Pancreas (tissue), 10 donors: ENCODE results near the gene SPINK5. TPM values are rescaled to one million over a fixed set of nuclear protein-coding genes. Genes with fewer than 3 reads are reported as not detected.

Experiments
- ATAC-seq, 4 donors: fragments of 200-7000 bp; cut with Tn5 transposase; one replicate each; pipeline versions ENCODE4 v1.8.0 to v1.9.1; 2020; ENCODE audit warnings: mild to moderate bottlenecking in 4 of 4, moderate library complexity in 4 of 4
- DNase-seq, 6 donors: peaks; one replicate each; pipeline ENCODE4 v3.0.0-alpha.2; 2020
- FAIRE-seq: peaks from 2 replicates; lab custom pipeline; 2012; peaks lifted over from hg19 to GRCh38; lab: Jason Lieb, UNC
- H3K27ac ChIP-seq, 4 donors: fragments of 200-600 bp; sonication (generic); 1 replicate in 3 of 4; 2 replicates in 1 of 4; pipeline versions ENCODE4 v1.5.0 to v1.8.0; 2020
- H3K27me3 ChIP-seq, 4 donors: fragments of 200-600 bp; one replicate each; pipeline ENCODE4 v1.8.0; 2021
- H3K36me3 ChIP-seq, 3 donors: fragments of 200-600 bp; sonication (generic) in 1 of 3; one replicate each; pipeline versions ENCODE4 v1.5.0 to v1.8.0; 2020 to 2021
- H3K4me1 ChIP-seq, 3 donors: fragments of 200-600 bp; one replicate each; pipeline ENCODE4 v1.8.0; 2021
- H3K4me3 ChIP-seq, 4 donors: fragments of 200-600 bp; sonication (generic) in 2 of 4; one replicate each; pipeline versions ENCODE4 v1.5.0 to v1.8.0; 2020 to 2021
- H3K9me3 ChIP-seq, 4 donors: fragments of 200-600 bp; one replicate each; pipeline ENCODE4 v1.8.0; 2021
- WGBS, 2 donors: extraction: QIAGEN DNeasy Blood & Tissue Kit; methylation state at CpG; one replicate each; pipeline ENCODE4 v1.1.7; 2013; 5-methylcytosine and 5-hydroxymethylcytosine counted together
- intact Hi-C, 3 donors: fragments of 100-400 bp; cut with DNase I; formaldehyde crosslinking; loops; one replicate each; pipeline versions ENCODE4 v1.11.1 to v1.14.2; 2022
- polyA plus RNA-seq, 2 donors: library from polyadenylated mRNA; stranded (reverse); fragments of 200-250 nt; gene quantifications; one replicate each; pipeline ENCODE4 v1.2.3, GENCODE V29; 2013
- total RNA-seq, 6 donors: library from RNA; stranded (reverse); fragmentation: NEBNext Ultra II Directional in 4 of 6; extraction: Animal tissue kit (Norgen Biotek cat#: 25700) in 4 of 6; gene quantifications; one replicate each; pipeline versions ENCODE4 v1.2.1 to v1.2.4, GENCODE V29; 2021 to 2023
- TF ChIP-seq, protein P1 (sequence below), 4 donors: fragments of 200-600 bp; sonication (generic) in 3 of 4; IDR thresholded peaks; one replicate each; pipeline versions ENCODE4 v1.5.0 to v1.8.0; 2021; ENCODE audit warnings: antibody characterized with exemption in 4 of 4
- donor health status: healthy with polysubstance abuse.
- donor health status: DM: no; HTN: no; CAD: no; lungs with moderate emphysema.
- donor health status: DM: no; HTN: no; CAD: no.
- donor health status: control.
- donor health status: control.
- donor health status: Bipolar disorder and iron deficiency.
- donor health status: DM: yes; HTN: yes; CAD: no.
- donor health status: DM: no; HTN: no; CAD: no.
- donor health status: DM: no; HTN: no; CAD: no.
- donor health status: DM: yes; HTN: yes; CAD: no.

The SPINK5 gene
- total and polyA plus RNA-seq, 8 donors: 0.17 to 0.31 (median 0.23) TPM; not detected in 2

GRCh38 chr5:148090146-148090772 lies 26.5 kb downstream of the SPINK5 start:
- H3K4me1 ChIP-seq: peaks cover 0 to 11% (median 6%) of the 10 kb centered on the region in 3 donors
- intact Hi-C loops: no loop called here
- no peak for DNase-seq
- no peak for FAIRE-seq
- H3K9me3 ChIP-seq: no peaks in the 10 kb centered on the region
- no peaks in the 10 kb centered on the region for H3K27me3 ChIP-seq
- no peak overlapping the region for H3K27ac ChIP-seq
- no peak overlapping the region for H3K4me3 ChIP-seq
- TF ChIP-seq, protein P1, sequence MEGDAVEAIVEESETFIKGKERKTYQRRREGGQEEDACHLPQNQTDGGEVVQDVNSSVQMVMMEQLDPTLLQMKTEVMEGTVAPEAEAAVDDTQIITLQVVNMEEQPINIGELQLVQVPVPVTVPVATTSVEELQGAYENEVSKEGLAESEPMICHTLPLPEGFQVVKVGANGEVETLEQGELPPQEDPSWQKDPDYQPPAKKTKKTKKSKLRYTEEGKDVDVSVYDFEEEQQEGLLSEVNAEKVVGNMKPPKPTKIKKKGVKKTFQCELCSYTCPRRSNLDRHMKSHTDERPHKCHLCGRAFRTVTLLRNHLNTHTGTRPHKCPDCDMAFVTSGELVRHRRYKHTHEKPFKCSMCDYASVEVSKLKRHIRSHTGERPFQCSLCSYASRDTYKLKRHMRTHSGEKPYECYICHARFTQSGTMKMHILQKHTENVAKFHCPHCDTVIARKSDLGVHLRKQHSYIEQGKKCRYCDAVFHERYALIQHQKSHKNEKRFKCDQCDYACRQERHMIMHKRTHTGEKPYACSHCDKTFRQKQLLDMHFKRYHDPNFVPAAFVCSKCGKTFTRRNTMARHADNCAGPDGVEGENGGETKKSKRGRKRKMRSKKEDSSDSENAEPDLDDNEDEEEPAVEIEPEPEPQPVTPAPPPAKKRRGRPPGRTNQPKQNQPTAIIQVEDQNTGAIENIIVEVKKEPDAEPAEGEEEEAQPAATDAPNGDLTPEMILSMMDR (IDR thresholded peaks at IDR 0.05): no peak
- ATAC-seq: peak in 2 of 4 donors; percentile 39 to 52
- no peaks in the 10 kb centered on the region for H3K36me3 ChIP-seq
- WGBS, 2 donors: 9 to 11% methylated on average over 5 of the region's 5 CpGs

GRCh38 chr5:148090773-148091250 lies 27.0 kb downstream of the SPINK5 start:
- H3K9me3 ChIP-seq: no peaks in the 10 kb centered on the region
- WGBS, 2 donors: 48 to 56% methylated on average over 7 of the region's 7 CpGs
- intact Hi-C loops: no loop called here
- DNase-seq: no peak
- no peak for FAIRE-seq
- peaks cover 0 to 11% (median 6%) of the 10 kb centered on the region in 3 donors for H3K4me1 ChIP-seq
- H3K27ac ChIP-seq: no peak overlapping the region
- TF ChIP-seq, protein P1 (IDR thresholded peaks at IDR 0.05): no peak
- no peak overlapping the region for H3K4me3 ChIP-seq
- no peaks in the 10 kb centered on the region for H3K36me3 ChIP-seq
- H3K27me3 ChIP-seq: no peaks in the 10 kb centered on the region
- ATAC-seq: peak in 2 of 4 donors; percentile 19 to 46

- WGBS, 2 donors: 78 to 86% methylated on average over 4 of the region's 4 CpGs
- TF ChIP-seq, protein P1 (IDR thresholded peaks at IDR 0.05): no peak
- DNase-seq (no peak), ATAC-seq (no peak), FAIRE-seq (no peak)
- Histone ChIP-seq H3K27ac (no peak overlapping the region), H3K27me3 (no peaks in the 10 kb centered on the region), H3K36me3 (no peaks in the 10 kb centered on the region), H3K4me3 (no peak overlapping the region), H3K9me3 (no peaks in the 10 kb centered on the region), H3K4me1 (peaks cover 0 to 11% (median 6%) of the 10 kb centered on the region in 3 donors)
- intact Hi-C loops: no loop called here
Observed at GRCh38 chr5:148091991-148092964, 28.5 kb downstream of the SPINK5 start.

- H3K27me3 ChIP-seq: no peaks in the 10 kb centered on the region
- ATAC-seq: no peak
- H3K36me3 ChIP-seq: no peaks in the 10 kb centered on the region
- intact Hi-C loops: no loop called here
- 88 to 96% methylated on average over 3 of the region's 3 CpGs for WGBS, 2 donors
- FAIRE-seq: no peak
- TF ChIP-seq, protein P1 (IDR thresholded peaks at IDR 0.05): no peak
- H3K27ac ChIP-seq: no peak overlapping the region
- H3K4me1 ChIP-seq: peaks cover 0 to 11% (median 6%) of the 10 kb centered on the region in 3 donors
- no peaks in the 10 kb centered on the region for H3K9me3 ChIP-seq
- H3K4me3 ChIP-seq: no peak overlapping the region
- DNase-seq: no peak
Observed at GRCh38 chr5:148094336-148094735, 30.6 kb downstream of the SPINK5 start.
